ENCODE data around the gene TM9SF1.

DNA sequence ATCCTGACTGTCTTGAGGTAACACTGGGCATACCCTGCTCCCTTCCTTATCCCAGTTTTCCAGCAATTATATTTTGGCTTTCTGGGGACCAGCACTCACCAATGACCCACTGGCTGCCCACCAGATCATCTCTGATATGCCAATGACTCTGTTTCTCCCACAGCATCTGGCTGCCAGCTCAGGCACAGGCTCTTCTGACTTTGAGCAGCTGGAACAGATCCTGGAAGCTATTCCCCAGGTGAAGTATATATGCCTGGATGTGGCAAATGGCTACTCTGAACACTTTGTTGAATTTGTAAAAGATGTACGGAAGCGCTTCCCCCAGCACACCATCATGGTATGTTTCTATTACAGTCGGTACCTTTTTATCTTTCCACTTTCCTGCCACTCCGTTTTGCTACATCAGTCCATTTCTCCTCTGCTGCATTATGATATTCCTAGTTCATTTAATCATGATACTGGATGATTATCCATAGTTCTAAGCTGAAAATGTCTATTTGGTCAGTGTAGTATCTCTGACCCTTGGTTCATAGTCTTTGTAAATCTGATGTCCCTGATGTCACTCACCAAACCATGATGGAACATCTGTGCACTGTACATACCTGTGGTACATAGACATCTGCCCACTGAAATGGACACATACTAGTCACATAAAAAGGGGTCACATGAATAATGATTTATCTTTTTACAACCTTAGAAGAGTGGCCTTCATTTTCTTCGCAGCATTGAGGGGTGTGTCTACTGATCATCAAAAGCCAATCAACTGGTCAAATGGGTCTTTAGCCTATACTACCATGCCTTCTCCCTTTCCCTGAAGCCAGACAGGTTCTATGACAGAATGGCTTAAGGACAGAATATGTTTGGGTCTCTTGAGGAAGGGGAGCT, 40.8 kb upstream of the TM9SF1 start:
- TF ChIP-seq, protein P1, sequence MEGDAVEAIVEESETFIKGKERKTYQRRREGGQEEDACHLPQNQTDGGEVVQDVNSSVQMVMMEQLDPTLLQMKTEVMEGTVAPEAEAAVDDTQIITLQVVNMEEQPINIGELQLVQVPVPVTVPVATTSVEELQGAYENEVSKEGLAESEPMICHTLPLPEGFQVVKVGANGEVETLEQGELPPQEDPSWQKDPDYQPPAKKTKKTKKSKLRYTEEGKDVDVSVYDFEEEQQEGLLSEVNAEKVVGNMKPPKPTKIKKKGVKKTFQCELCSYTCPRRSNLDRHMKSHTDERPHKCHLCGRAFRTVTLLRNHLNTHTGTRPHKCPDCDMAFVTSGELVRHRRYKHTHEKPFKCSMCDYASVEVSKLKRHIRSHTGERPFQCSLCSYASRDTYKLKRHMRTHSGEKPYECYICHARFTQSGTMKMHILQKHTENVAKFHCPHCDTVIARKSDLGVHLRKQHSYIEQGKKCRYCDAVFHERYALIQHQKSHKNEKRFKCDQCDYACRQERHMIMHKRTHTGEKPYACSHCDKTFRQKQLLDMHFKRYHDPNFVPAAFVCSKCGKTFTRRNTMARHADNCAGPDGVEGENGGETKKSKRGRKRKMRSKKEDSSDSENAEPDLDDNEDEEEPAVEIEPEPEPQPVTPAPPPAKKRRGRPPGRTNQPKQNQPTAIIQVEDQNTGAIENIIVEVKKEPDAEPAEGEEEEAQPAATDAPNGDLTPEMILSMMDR (IDR thresholded peaks at IDR 0.05; ENCODE audit: borderline replicate concordance, extremely low read depth, low read length, poor library complexity, severe bottlenecking), result no peak
- no peak for TF ChIP-seq EZH2 (IDR thresholded peaks at IDR 0.05; ENCODE audit: borderline replicate concordance, low read depth, low read length, severe bottlenecking)
